Peyer's patch (tissue), 4 donors: ENCODE data around the gene HRAS. TPM values are rescaled to one million over a fixed set of nuclear protein-coding genes. Genes with fewer than 3 reads are reported as not detected.

ENCODE experiments used
- DNase-seq, 3 donors: peaks; one replicate each; pipeline ENCODE4 v3.0.0-alpha.2; 2017 to 2019
- H3K27ac ChIP-seq, 4 donors: fragments of 200-600 bp; sonication (generic); one replicate each; pipeline ENCODE4 v1.5.1; 2016 to 2019
- H3K27me3 ChIP-seq, 2 donors: fragments of 200-600 bp; sonication (generic); one replicate each; pipeline ENCODE4 v1.5.1; 2019
- H3K36me3 ChIP-seq, 3 donors: fragments of 200-600 bp; sonication (generic); one replicate each; pipeline ENCODE4 v1.5.1; 2016 to 2019
- H3K4me1 ChIP-seq, 4 donors: fragments of 200-600 bp; sonication (generic); one replicate each; pipeline ENCODE4 v1.5.1; 2016 to 2019
- H3K4me3 ChIP-seq, 4 donors: fragments of 200-600 bp; sonication (generic); 1 replicate in 3 of 4; 2 replicates in 1 of 4; pipeline ENCODE4 v1.5.1; 2016 to 2019; ENCODE audit warnings: mild to moderate bottlenecking in 1 of 4
- H3K9me3 ChIP-seq, 4 donors: fragments of 200-600 bp; sonication (generic); one replicate each; pipeline ENCODE4 v1.5.1; 2016 to 2019; ENCODE audit warnings: mild to moderate bottlenecking in 1 of 4
- CTCF ChIP-seq, 6 experiments: fragments of 450-650 bp in 4 of 6; fragments of 200-600 bp in 2 of 6; sonication (generic) in 1 of 6; IDR thresholded peaks; one replicate each; pipeline ENCODE4 v1.5.1; 2017 to 2019; ENCODE audit warnings: antibody characterized with exemption in 6 of 6, mild to moderate bottlenecking in 3 of 6, moderate library complexity in 1 of 6
- POLR2A ChIP-seq, 2 donors: fragments of 450-650 bp; IDR thresholded peaks; one replicate each; pipeline ENCODE4 v1.5.1; 2017; ENCODE audit warnings: antibody characterized with exemption in 2 of 2, mild to moderate bottlenecking in 2 of 2, moderate library complexity in 2 of 2
- total RNA-seq, 4 donors: library from RNA; depleted of rRNA; stranded (reverse); fragments of >200 nt; gene quantifications; one replicate each; pipeline ENCODE4 v1.1.0, GENCODE V29; 2016

HRAS gene
- total RNA-seq, 4 donors from 2014 or later: 27.4 to 55.3 (median 35.1) TPM

DNA sequence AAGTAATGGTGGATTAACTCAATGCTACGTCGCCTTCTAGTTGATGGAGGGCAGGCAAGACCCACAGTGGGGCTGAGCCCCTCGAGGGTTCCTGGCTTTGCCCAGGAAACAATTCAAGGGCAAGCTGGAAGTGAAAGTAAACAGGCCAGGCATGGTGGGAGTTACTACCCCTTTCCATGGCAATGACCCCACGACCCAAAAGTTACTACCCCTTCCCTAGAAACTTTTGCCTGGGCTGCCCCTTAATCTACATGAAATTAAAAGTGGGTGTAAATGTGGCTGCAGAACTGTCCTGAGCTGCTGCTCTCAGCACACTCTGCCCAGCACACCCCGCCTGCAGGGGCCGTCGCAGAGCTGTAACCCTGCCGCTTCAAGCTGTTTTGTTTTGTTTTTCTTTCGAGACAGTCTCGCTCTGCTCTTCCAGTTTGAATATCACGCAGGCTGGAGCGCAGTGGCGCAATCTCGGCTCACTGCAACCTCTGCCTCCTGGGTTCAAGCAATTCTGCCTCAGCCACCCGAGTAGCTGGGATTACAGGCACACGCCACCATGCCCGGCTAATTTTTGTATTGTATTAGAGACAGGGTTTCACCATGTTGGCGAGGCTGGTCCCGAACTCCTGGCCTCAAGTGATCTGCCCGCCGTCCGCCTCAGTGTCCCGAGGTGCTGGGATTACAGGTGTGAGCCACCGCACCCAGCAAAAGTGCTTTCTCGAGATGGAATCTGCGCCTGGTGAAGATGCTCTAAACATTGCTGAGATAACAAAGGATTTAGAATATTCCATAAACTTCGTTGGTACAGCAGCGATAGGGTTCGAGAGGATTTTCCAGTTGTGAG, 22.4 kb downstream of the HRAS start:
- DNase-seq: peak in 1 of 3 donors; percentile 41
- peak overlapping the region in 1 of 4 donors; percentile 55 for H3K27ac ChIP-seq
- no peaks in the 10 kb centered on the region for H3K27me3 ChIP-seq
- H3K4me1 ChIP-seq: peaks cover 0 to 4% (median 0%) of the 10 kb centered on the region in 4 donors
- peaks cover 0 to 10% (median 0%) of the 10 kb centered on the region in 4 donors for H3K9me3 ChIP-seq
- H3K36me3 ChIP-seq: peaks cover 0 to 22% (median 0%) of the 10 kb centered on the region in 3 donors
- TF ChIP-seq CTCF (IDR thresholded peaks at IDR 0.05): no peak
- TF ChIP-seq POLR2A (IDR thresholded peaks at IDR 0.05): no peak
- no peak overlapping the region for H3K4me3 ChIP-seq

DNA sequence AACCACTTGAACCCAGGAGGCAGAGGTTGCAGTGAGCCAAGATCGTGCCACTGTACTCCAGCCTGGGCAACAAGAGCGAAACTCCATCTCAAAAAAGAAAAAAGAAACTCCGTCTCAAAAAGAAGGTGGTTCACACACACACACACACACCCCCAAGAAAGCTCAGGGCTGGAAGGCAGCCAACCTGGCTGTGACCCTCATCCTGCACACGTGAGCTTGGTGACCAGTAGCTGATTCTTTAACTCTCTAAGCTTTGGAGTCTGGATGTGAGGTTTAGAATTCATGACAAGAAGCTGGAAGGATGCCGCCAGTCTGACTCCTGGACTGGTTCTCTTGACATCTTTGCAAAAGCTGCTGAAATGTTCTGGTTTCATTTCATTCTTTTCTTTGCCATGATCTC, 26.4 kb downstream of the HRAS start:
- H3K36me3 ChIP-seq: peaks cover 0 to 22% (median 0%) of the 10 kb centered on the region in 3 donors
- TF ChIP-seq POLR2A (IDR thresholded peaks at IDR 0.05): no peak
- no peak for TF ChIP-seq CTCF (IDR thresholded peaks at IDR 0.05)

GRCh38 chr11:507727-508515, 27.5 kb downstream of the HRAS start:
- Histone ChIP-seq H3K27me3 (no peaks in the 10 kb centered on the region), H3K4me1 (peaks cover 6 to 39% (median 14%) of the 10 kb centered on the region in 4 donors), H3K27ac (peak overlapping the region; percentile 99 to 100 (median 100)), H3K36me3 (peaks cover 0 to 18% (median 0%) of the 10 kb centered on the region in 3 donors), H3K4me3 (peak overlapping the region; percentile 79 to 100 (median 88)), H3K9me3 (no peaks in the 10 kb centered on the region)
- no peak for TF ChIP-seq CTCF (IDR thresholded peaks at IDR 0.05)
- no peak for TF ChIP-seq POLR2A (IDR thresholded peaks at IDR 0.05)
- peak in 1 of 3 donors; percentile 57 for DNase-seq

More for the DNA sequence above, 26.4 kb downstream of the HRAS start:
- Histone ChIP-seq H3K4me3 (no peak overlapping the region), H3K9me3 (no peaks in the 10 kb centered on the region), H3K4me1 (peaks cover 6 to 29% (median 8%) of the 10 kb centered on the region in 4 donors), H3K27ac (no peak overlapping the region), H3K27me3 (no peaks in the 10 kb centered on the region)
- DNase-seq: no peak

DNA sequence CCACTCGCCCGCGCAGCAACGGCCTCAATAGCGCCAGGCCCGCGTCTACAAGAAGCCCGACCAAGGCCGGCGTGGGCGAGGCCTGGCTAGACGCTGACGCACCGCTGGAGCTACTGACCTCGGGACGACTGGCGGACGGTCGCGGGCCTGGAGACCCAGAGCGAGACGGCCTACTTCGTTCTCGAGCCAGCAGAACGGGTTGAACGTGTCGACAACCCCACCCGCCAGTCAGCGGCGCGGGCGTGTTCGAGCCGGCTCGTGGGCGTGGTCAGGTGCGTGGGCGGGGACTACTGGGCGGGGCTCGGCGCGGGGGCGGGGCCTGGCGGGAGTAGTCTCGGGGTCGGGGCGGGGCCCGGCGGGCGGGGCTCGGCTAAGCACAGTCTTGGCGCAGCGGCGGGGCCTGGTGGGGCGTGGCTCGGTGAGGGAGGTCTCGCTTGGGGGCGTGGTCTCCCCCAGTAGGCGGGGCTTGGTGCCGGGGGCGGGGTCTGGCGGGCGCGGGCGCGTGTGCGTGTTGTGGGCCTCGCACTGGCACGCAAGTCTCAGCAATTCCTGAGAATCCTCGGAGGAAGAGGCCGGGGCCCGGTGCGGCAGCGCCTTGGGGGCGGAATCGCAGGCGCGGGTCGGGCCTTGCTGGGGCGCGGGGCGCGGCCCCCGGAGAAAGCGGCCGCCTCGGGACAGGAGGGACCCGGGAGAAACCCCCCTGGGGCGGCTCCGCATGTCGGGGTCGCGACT, 28.2 kb downstream of the HRAS start, which contains the start of gene RNH1:
Gene RNH1, minus strand, starts transcription at position 248 of the 732 bp plus-strand sequence. CDS start 5,080 bp downstream, outside the sequence.
- Histone ChIP-seq H3K9me3 (no peaks in the 10 kb centered on the region), H3K36me3 (peaks cover 0 to 18% (median 0%) of the 10 kb centered on the region in 3 donors), H3K27me3 (no peaks in the 10 kb centered on the region), H3K4me3 (peak within 1 kb of the TSS; percentile 79 to 100 (median 88)), H3K27ac (peak within 1 kb of the TSS; percentile 99 to 100 (median 100)), H3K4me1 (peaks cover 6 to 40% (median 19%) of the 10 kb centered on the region in 4 donors)
- DNase-seq: peak; percentile 99 to 100 (median 99)
- peak in 1 of 6 experiments; percentile 6 for TF ChIP-seq CTCF (IDR thresholded peaks at IDR 0.05)
- TF ChIP-seq POLR2A (IDR thresholded peaks at IDR 0.05): peak; percentile 71
